A673 (cell line): ENCODE results near the gene LRGUK.

Experiments
- EZH2 ChIP-seq: fragments of 200-600 bp; sonication (generic); IDR thresholded peaks from 2 replicates; pipeline ENCODE4 v1.6.1; 2017; ENCODE audit warnings: borderline replicate concordance, low read depth, mild to moderate bottlenecking, mixed read lengths, antibody characterized with exemption, low read length; ENCODE audit not compliant: poor library complexity, severe bottlenecking
- TF ChIP-seq, protein P1 (sequence below): fragments of 300-800, 200-600 bp; sonication (generic); conservative IDR thresholded peaks from 2 replicates; pipeline ENCODE4 v1.5.1; 2017; ENCODE audit warnings: low read depth, mild to moderate bottlenecking, antibody characterized with exemption, low read length, moderate library complexity, mixed read lengths

DNA sequence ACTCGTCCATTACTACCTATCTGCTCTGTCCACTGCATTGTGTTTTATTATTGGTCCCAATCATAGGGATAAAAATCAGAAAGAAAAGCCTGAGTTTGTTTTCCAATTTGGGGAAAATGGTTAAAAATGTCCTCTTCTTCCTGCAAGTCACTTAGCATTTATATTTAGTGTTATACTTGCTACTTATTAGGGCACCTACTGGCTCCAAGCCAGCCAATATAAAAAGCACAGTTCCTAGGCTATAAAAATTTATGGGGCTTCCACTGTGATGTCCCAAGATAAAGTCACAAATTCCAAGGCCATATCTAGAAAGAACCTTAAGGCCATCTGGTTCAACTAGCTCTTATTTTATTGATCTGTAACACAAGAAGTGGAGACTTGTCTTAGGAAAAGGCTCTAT, 186.4 kb downstream of the LRGUK start:
- TF ChIP-seq, protein P1, sequence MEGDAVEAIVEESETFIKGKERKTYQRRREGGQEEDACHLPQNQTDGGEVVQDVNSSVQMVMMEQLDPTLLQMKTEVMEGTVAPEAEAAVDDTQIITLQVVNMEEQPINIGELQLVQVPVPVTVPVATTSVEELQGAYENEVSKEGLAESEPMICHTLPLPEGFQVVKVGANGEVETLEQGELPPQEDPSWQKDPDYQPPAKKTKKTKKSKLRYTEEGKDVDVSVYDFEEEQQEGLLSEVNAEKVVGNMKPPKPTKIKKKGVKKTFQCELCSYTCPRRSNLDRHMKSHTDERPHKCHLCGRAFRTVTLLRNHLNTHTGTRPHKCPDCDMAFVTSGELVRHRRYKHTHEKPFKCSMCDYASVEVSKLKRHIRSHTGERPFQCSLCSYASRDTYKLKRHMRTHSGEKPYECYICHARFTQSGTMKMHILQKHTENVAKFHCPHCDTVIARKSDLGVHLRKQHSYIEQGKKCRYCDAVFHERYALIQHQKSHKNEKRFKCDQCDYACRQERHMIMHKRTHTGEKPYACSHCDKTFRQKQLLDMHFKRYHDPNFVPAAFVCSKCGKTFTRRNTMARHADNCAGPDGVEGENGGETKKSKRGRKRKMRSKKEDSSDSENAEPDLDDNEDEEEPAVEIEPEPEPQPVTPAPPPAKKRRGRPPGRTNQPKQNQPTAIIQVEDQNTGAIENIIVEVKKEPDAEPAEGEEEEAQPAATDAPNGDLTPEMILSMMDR: no peak
- no peak for TF ChIP-seq EZH2
